ENCODE results near the gene SSC4D. TPM values are rescaled to one million over a fixed set of nuclear protein-coding genes. Genes with fewer than 3 reads are reported as not detected.

The SSC4D gene
- polyA plus RNA-seq, 3 donors: 5.2 to 7.2 (median 5.5) TPM

- no peak for DNase-seq (ENCODE audit: extremely low read depth in 1 of 11, low read depth in 9 of 11, low spot score in 4 of 11)
Measured at GRCh38 chr7:76342222-76342621, 67.3 kb downstream of the SSC4D start.

DNA sequence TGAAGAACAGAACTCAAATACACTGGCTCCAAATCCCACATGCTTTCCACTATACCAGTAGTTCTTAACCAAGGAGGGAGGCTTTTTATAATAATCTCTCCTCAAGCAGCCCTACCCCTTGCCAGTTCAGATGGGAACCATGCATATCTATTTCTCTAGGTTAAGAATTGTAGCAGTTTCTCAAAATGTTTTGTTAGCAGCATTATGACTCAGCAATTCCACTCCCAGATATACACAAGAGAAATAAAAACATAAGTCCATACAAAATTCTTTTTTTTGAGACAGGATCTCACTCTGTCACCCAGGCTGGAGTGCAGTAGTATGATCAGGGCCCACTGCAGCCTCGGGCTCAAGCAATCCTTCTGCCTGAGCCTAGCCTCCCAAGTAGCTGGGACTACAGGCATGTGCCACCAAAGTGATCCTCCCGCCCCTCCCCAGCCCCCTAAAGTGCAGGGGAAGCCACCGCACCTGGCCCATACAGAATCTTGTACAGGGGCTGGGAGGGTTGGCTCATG lies 68.8 kb downstream of the SSC4D start:
- no peak for DNase-seq (ENCODE audit: extremely low read depth in 1 of 11, low read depth in 9 of 11, low spot score in 4 of 11)

Other genes with a start within 250 kb of the SSC4D start
- 1 to 10 TPM in 2 of 3 donors, under 1 TPM in 1; 1.00 to 2.3 (median 2.3) TPM for gene SRRM3, start 207.8 kb downstream of the SSC4D start, polyA plus RNA-seq (ENCODE audit: insufficient read length in 3 of 3)
- 100 to 1,000 TPM; 119 to 226 (median 218) TPM for gene HSPB1, start 107.0 kb downstream of the SSC4D start, polyA plus RNA-seq (ENCODE audit: insufficient read length in 3 of 3)
- 100 to 1,000 TPM; 119 to 134 (median 133) TPM for gene YWHAG, start 50.7 kb downstream of the SSC4D start, polyA plus RNA-seq (ENCODE audit: insufficient read length in 3 of 3)
- 10 to 100 TPM in 1 of 3 donors, 1 to 10 TPM in 2; 4.9 to 11.0 (median 8.6) TPM for gene ZP3, start 15.3 kb upstream of the SSC4D start, polyA plus RNA-seq (ENCODE audit: insufficient read length in 3 of 3)
- gene DTX2, start 52.0 kb upstream of the SSC4D start, polyA plus RNA-seq (ENCODE audit: insufficient read length in 3 of 3): 10 to 100 TPM in 2 of 3 donors, 1 to 10 TPM in 1; 5.8 to 11.0 (median 10.4) TPM
- 1 to 10 TPM; 1.2 to 2.4 (median 1.4) TPM for gene UPK3B, start 100.9 kb upstream of the SSC4D start, polyA plus RNA-seq (ENCODE audit: insufficient read length in 3 of 3)
- 1 to 10 TPM; 1.6 to 4.0 (median 2.0) TPM for gene SPDYE16, start 133.6 kb upstream of the SSC4D start, polyA plus RNA-seq (ENCODE audit: insufficient read length in 3 of 3)
- 10 to 100 TPM; 21.3 to 34.9 (median 23.1) TPM for gene POMZP3, start 217.6 kb upstream of the SSC4D start, polyA plus RNA-seq (ENCODE audit: insufficient read length in 3 of 3)

All from renal cortex interstitium (tissue), 11 donors.